Measurements from ENCODE around the gene NXPH3. TPM values are rescaled to one million over a fixed set of nuclear protein-coding genes. Genes with fewer than 3 reads are reported as not detected.

NXPH3 gene
- total RNA-seq, 1 experiment from 2014 or later: not detected

- no peak overlapping the region for H2AFZ ChIP-seq
- no peaks in the 10 kb centered on the region for H3K79me2 ChIP-seq (ENCODE audit: low read depth)
- H3K4me3 ChIP-seq: no peak overlapping the region
- no peaks in the 10 kb centered on the region for H4K20me1 ChIP-seq (ENCODE audit: insufficient read depth)
- H3K9me2 ChIP-seq (ENCODE audit: insufficient read depth): no peaks in the 10 kb centered on the region
- no peaks in the 10 kb centered on the region for H3K36me3 ChIP-seq (ENCODE audit: low read depth)
- peaks cover 26% of the 10 kb centered on the region; the same call in 1 of the 2 replicates for H3F3A ChIP-seq (ENCODE audit: insufficient read depth, low read depth)
- TF ChIP-seq EZH2 (IDR thresholded peaks at IDR 0.05; ENCODE audit: low read depth) (no peak), CTCF (conservative IDR thresholded peaks at IDR 0.05) (no peak)
- BruUV-seq (replicated peaks): no TSS peak
- ChIA-PET POLR2A (ENCODE audit: unreplicated experiment) (no interaction called here), CTCF (interaction anchor here (0.6 to 1.5 kb wide), 3 partner anchors 13 to 236 kb away, joined by 4 to 16 read pairs (median 5); no protein-coding TSS in a partner anchor)
- H3K4me2 ChIP-seq: no peak overlapping the region
- DNase-seq: no peak
- H3K4me1 ChIP-seq (replicated peaks; ENCODE audit: insufficient read depth): 0 out of 2 replicates have a peak, but pooled peaks cover 6% of the 10 kb centered on the region
- no peaks in the 10 kb centered on the region for H3K9me3 ChIP-seq (ENCODE audit: insufficient read depth, low read depth)
- intact Hi-C loops (cut with micrococcal nuclease; ENCODE audit: unreplicated experiment): loop anchor here (1.0 to 10.0 kb wide), 3 partner anchors 125 to 514 kb away; partner anchors contain the start of gene KAT7
- H3K27me3 ChIP-seq (ENCODE audit: insufficient read depth, low read depth): peaks cover 52% of the 10 kb centered on the region
- H3K27ac ChIP-seq: no peak overlapping the region
Measured at GRCh38 chr17:49570540-49571242, 5.0 kb upstream of the NXPH3 start.

GRCh38 chr17:49571283-49571682 lies 4.4 kb upstream of the NXPH3 start:
- Histone ChIP-seq H3K9me2 (ENCODE audit: insufficient read depth) (no peaks in the 10 kb centered on the region), H3K4me3 (no peak overlapping the region), H3K36me3 (ENCODE audit: low read depth) (no peaks in the 10 kb centered on the region), H3F3A (ENCODE audit: insufficient read depth, low read depth) (peaks cover 26% of the 10 kb centered on the region; the same call in 1 of the 2 replicates), H4K20me1 (ENCODE audit: insufficient read depth) (no peaks in the 10 kb centered on the region), H3K9me3 (ENCODE audit: insufficient read depth, low read depth) (no peaks in the 10 kb centered on the region), H3K27ac (no peak overlapping the region), H3K27me3 (ENCODE audit: insufficient read depth, low read depth) (peaks cover 58% of the 10 kb centered on the region), H3K4me2 (no peak overlapping the region), H3K79me2 (ENCODE audit: low read depth) (no peaks in the 10 kb centered on the region), H3K4me1 (replicated peaks; ENCODE audit: insufficient read depth) (0 out of 2 replicates have a peak, but pooled peaks cover 6% of the 10 kb centered on the region), H2AFZ (no peak overlapping the region)
- ChIA-PET POLR2A (ENCODE audit: unreplicated experiment) (interaction anchor here (0.6 kb wide), 1 partner anchor 514 kb away, joined by 5 read pairs; no protein-coding TSS in a partner anchor), CTCF (interaction anchor here (0.6 to 1.5 kb wide), 3 partner anchors 14 to 235 kb away, joined by 4 to 16 read pairs (median 5); no protein-coding TSS in a partner anchor)
- no peak for DNase-seq
- no TSS peak for BruUV-seq (replicated peaks)
- intact Hi-C loops (cut with micrococcal nuclease; ENCODE audit: unreplicated experiment): loop anchor here (10.0 kb wide), 2 partner anchors 214 to 514 kb away; partner anchors contain the start of gene KAT7
- TF ChIP-seq EZH2 (IDR thresholded peaks at IDR 0.05; ENCODE audit: low read depth) (no peak), CTCF (conservative IDR thresholded peaks at IDR 0.05) (no peak)

- no peak for DNase-seq
- POLR2A ChIA-PET (ENCODE audit: unreplicated experiment): interaction anchor here (0.6 kb wide), 1 partner anchor 513 kb away, joined by 5 read pairs; no protein-coding TSS in a partner anchor
- CTCF ChIA-PET: interaction anchor here (0.6 to 1.5 kb wide), 3 partner anchors 14 to 235 kb away, joined by 4 to 16 read pairs (median 5); no protein-coding TSS in a partner anchor
- TF ChIP-seq CTCF (conservative IDR thresholded peaks at IDR 0.05): no peak
- TF ChIP-seq EZH2 (IDR thresholded peaks at IDR 0.05; ENCODE audit: low read depth): no peak
- Histone ChIP-seq H3K4me1 (replicated peaks; ENCODE audit: insufficient read depth) (0 out of 2 replicates have a peak, but pooled peaks cover 6% of the 10 kb centered on the region), H4K20me1 (ENCODE audit: insufficient read depth) (no peaks in the 10 kb centered on the region), H3K4me3 (no peak overlapping the region), H3F3A (ENCODE audit: insufficient read depth, low read depth) (peaks cover 26% of the 10 kb centered on the region; the same call in 1 of the 2 replicates), H3K27me3 (ENCODE audit: insufficient read depth, low read depth) (peaks cover 63% of the 10 kb centered on the region), H3K9me2 (ENCODE audit: insufficient read depth) (no peaks in the 10 kb centered on the region), H2AFZ (no peak overlapping the region), H3K36me3 (ENCODE audit: low read depth) (no peaks in the 10 kb centered on the region), H3K4me2 (no peak overlapping the region), H3K79me2 (ENCODE audit: low read depth) (no peaks in the 10 kb centered on the region), H3K9me3 (ENCODE audit: insufficient read depth, low read depth) (no peaks in the 10 kb centered on the region), H3K27ac (no peak overlapping the region)
- no TSS peak for BruUV-seq (replicated peaks)
- intact Hi-C loops (cut with micrococcal nuclease; ENCODE audit: unreplicated experiment): loop anchor here (10.0 kb wide), 2 partner anchors 213 to 513 kb away; partner anchors contain the start of gene KAT7
Measured at GRCh38 chr17:49571764-49572163, 3.9 kb upstream of the NXPH3 start.
